Small intestine (tissue), 4 donors: ENCODE results near the gene EYA3. TPM values are rescaled to one million over a fixed set of nuclear protein-coding genes. Genes with fewer than 3 reads are reported as not detected.

Experiments
- polyA plus RNA-seq, 4 donors: library from polyadenylated mRNA; stranded (reverse) in 3 of 4; unstranded in 1 of 4; fragments of 200-250 nt in 3 of 4; fragments of 120-200 nt in 1 of 4; gene quantifications; one replicate each; pipeline versions ENCODE4 v1.2.1 to v1.2.3, GENCODE V29; 2013
- donor health status: healthy with polysubstance abuse.
- donor health status: Bipolar disorder and iron deficiency.
- donor health status: healthy.

Gene EYA3
- polyA plus RNA-seq, 4 donors, result 3.2 to 17.4 (median 6.4) TPM

Other genes with a start within 250 kb of the EYA3 start
- gene THEMIS2, start 216.1 kb downstream of the EYA3 start, polyA plus RNA-seq, result 10 to 100 TPM in 2 of 4 donors, 1 to 10 TPM in 2; 2.2 to 16.8 (median 9.1) TPM
- gene RPA2, start 174.0 kb downstream of the EYA3 start, polyA plus RNA-seq, result 10 to 100 TPM; 17.0 to 32.3 (median 24.2) TPM
- gene SMPDL3B, start 153.6 kb downstream of the EYA3 start, polyA plus RNA-seq, result 10 to 100 TPM; 17.3 to 22.6 (median 19.2) TPM
- 1 to 10 TPM; 4.9 to 9.4 (median 7.4) TPM for gene XKR8, start 128.6 kb downstream of the EYA3 start, polyA plus RNA-seq
- 1 to 10 TPM; 1.1 to 5.2 (median 2.6) TPM for gene PTAFR, start 88.1 kb upstream of the EYA3 start, polyA plus RNA-seq
- gene DNAJC8, start 144.4 kb upstream of the EYA3 start, polyA plus RNA-seq, result 10 to 100 TPM; 62.2 to 96.1 (median 72.3) TPM
- 1,000 to 10,000 TPM in 1 of 4 donors, 100 to 1,000 TPM in 3; 389 to 1,616 (median 793) TPM for gene ATP5IF1, start 147.5 kb upstream of the EYA3 start, polyA plus RNA-seq
- 10 to 100 TPM; 16.8 to 42.1 (median 30.4) TPM for gene SESN2, start 170.9 kb upstream of the EYA3 start, polyA plus RNA-seq
- gene MED18, start 240.4 kb upstream of the EYA3 start, polyA plus RNA-seq, result 10 to 100 TPM; 24.6 to 39.4 (median 28.3) TPM